ENCODE results near the gene RYR2.

The RYR2 gene

DNA sequence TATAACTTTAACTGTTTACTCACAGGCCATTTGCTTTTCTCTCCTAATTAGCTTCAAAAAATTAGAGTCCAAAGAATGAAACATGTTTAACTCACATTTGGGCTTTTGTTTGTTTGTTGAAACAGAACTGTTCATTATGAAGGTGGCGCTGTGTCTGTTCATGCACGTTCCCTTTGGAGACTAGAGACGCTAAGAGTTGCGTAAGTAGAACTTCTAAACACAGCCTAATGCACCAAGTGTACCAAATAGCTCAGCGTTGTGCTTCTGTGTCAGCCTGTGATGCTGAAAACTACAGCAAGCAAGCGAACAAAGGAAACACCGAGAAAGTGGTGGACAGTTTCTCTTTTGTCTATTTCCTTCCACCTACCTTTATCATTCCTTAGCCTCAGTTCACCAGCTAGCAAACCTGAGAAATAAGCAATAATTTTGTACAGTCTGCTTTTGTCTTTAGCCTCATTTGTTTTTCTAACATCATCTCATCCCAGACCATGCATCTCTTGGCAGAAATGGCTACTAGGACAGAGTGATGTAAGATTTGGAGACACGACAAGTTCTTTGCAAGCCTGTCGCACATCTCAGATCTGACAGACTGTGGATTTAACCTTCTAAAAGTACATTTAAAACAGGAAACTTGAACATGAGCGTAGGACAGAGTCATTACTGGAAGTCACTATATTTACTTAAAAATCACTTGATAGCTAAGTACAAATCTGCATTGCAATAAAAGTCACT is 375.1 kb downstream of the RYR2 start:
- Histone ChIP-seq H3K4me1 (ENCODE audit: insufficient read depth, low read length) (peaks cover 12% of the 10 kb centered on the region), H3K27ac (ENCODE audit: low read length) (no peak overlapping the region), H3K4me3 (ENCODE audit: low read length) (no peak overlapping the region), H3K9me3 (ENCODE audit: insufficient read depth, low read depth, low read length) (no peaks in the 10 kb centered on the region), H3K9ac (ENCODE audit: low read depth, low read length) (no peak overlapping the region), H3K27me3 (ENCODE audit: insufficient read depth, low read length) (no peaks in the 10 kb centered on the region), H3K36me3 (ENCODE audit: insufficient read depth, low read depth, low read length) (no peaks in the 10 kb centered on the region)

- H3K4me3 ChIP-seq (ENCODE audit: low read length): no peak overlapping the region
- no peak overlapping the region for H3K9ac ChIP-seq (ENCODE audit: low read depth, low read length)
- no peaks in the 10 kb centered on the region for H3K27me3 ChIP-seq (ENCODE audit: insufficient read depth, low read length)
- H3K4me1 ChIP-seq (ENCODE audit: insufficient read depth, low read length): no peaks in the 10 kb centered on the region
- H3K9me3 ChIP-seq (ENCODE audit: insufficient read depth, low read depth, low read length): no peaks in the 10 kb centered on the region
- H3K27ac ChIP-seq (ENCODE audit: low read length): no peak overlapping the region
- no peaks in the 10 kb centered on the region for H3K36me3 ChIP-seq (ENCODE audit: insufficient read depth, low read depth, low read length)
These were observed 386.8 kb downstream of the RYR2 start for GRCh38 chr1:237428809-237429208.

DNA sequence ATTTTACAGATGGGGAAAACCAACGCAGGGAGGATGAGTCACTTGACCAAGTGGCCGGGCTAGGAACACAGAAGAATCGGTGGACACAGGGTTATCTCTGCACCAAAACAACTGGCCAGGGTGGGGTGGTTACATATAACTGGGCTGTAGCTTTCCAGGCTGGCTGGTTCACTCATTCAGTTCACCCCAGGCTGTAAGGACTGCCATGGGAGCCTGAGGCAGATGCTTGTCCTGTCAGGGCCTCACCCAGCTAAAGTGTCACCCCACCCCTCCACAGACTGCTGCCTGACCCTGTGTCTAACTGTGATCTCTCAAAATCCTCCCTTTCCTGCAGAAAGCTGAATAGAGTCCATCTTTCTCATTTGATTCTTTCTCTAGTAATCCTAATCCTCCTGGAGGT is 387.3 kb downstream of the RYR2 start:
- no peaks in the 10 kb centered on the region for H3K4me1 ChIP-seq (ENCODE audit: insufficient read depth, low read length)
- no peak overlapping the region for H3K4me3 ChIP-seq (ENCODE audit: low read length)
- no peaks in the 10 kb centered on the region for H3K9me3 ChIP-seq (ENCODE audit: insufficient read depth, low read depth, low read length)
- H3K27ac ChIP-seq (ENCODE audit: low read length): no peak overlapping the region
- no peaks in the 10 kb centered on the region for H3K27me3 ChIP-seq (ENCODE audit: insufficient read depth, low read length)
- no peak overlapping the region for H3K9ac ChIP-seq (ENCODE audit: low read depth, low read length)
- H3K36me3 ChIP-seq (ENCODE audit: insufficient read depth, low read depth, low read length): no peaks in the 10 kb centered on the region

DNA sequence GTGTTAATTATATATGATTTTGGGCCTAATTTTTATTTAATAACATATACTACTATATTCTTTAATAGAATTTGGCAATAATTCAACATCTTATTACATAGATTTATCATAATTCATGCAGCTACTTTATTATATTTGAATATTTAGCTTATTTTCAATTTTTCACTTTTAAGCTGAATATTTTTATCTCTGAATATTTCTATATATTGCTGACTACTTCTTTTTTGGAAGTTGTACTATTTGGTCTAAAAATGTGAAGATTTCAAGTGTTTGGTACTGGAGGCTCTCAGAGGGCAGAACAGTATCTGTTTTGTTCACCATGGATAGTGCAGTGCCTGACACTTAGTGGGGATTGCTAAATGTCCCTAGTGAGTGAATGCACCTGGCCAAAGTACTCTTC is 389.5 kb downstream of the RYR2 start:
- H3K36me3 ChIP-seq (ENCODE audit: insufficient read depth, low read depth, low read length): no peaks in the 10 kb centered on the region
- no peaks in the 10 kb centered on the region for H3K4me1 ChIP-seq (ENCODE audit: insufficient read depth, low read length)
- H3K27me3 ChIP-seq (ENCODE audit: insufficient read depth, low read length): no peaks in the 10 kb centered on the region
- no peak overlapping the region for H3K4me3 ChIP-seq (ENCODE audit: low read length)
- no peak overlapping the region for H3K27ac ChIP-seq (ENCODE audit: low read length)
- no peaks in the 10 kb centered on the region for H3K9me3 ChIP-seq (ENCODE audit: insufficient read depth, low read depth, low read length)
- no peak overlapping the region for H3K9ac ChIP-seq (ENCODE audit: low read depth, low read length)

- Histone ChIP-seq H3K27me3 (ENCODE audit: insufficient read depth, low read length) (no peaks in the 10 kb centered on the region), H3K9me3 (ENCODE audit: insufficient read depth, low read depth, low read length) (no peaks in the 10 kb centered on the region), H3K4me3 (ENCODE audit: low read length) (no peak overlapping the region), H3K27ac (ENCODE audit: low read length) (no peak overlapping the region), H3K4me1 (ENCODE audit: insufficient read depth, low read length) (no peaks in the 10 kb centered on the region), H3K36me3 (ENCODE audit: insufficient read depth, low read depth, low read length) (0 out of 2 replicates have a peak, but pooled peaks cover 1% of the 10 kb centered on the region), H3K9ac (ENCODE audit: low read depth, low read length) (no peak overlapping the region)
These were observed 398.4 kb downstream of the RYR2 start for GRCh38 chr1:237440346-237440745.

DNA sequence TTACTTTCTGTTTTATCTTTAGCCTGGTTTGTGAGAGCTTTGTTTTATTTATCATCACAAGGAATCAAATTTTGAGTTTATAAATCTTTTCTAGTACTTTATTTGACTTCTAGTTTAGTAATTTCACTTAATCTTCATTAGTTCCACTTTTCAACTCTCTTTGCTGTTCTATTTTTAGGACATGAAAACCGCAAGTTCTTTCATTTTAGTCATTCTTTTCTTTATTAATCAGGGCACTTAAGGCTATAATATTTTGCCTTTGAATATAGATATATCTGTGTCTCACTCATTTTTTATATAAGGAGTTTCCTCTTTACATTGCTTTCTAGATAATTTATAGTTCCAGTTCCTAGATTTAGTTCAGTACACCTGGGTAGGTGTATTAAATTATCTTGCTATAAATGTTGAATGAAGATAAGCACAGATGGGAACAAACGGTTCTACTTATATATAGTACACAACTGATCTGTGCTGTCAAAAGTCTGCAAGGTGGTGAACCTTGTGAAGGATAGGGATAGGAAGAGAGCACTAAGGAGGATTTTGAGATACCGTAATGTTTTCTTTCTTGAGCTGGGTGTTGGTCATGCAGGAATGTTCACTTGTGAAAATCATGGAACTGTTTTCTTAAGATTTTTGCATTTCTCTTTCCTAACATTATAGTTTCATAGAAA is 402.3 kb downstream of the RYR2 start:
- Histone ChIP-seq H3K27me3 (ENCODE audit: insufficient read depth, low read length) (no peaks in the 10 kb centered on the region), H3K4me1 (ENCODE audit: insufficient read depth, low read length) (no peaks in the 10 kb centered on the region), H3K9ac (ENCODE audit: low read depth, low read length) (no peak overlapping the region), H3K36me3 (ENCODE audit: insufficient read depth, low read depth, low read length) (0 out of 2 replicates have a peak, but pooled peaks cover 3% of the 10 kb centered on the region), H3K27ac (ENCODE audit: low read length) (no peak overlapping the region), H3K4me3 (ENCODE audit: low read length) (no peak overlapping the region), H3K9me3 (ENCODE audit: insufficient read depth, low read depth, low read length) (no peaks in the 10 kb centered on the region)

DNA sequence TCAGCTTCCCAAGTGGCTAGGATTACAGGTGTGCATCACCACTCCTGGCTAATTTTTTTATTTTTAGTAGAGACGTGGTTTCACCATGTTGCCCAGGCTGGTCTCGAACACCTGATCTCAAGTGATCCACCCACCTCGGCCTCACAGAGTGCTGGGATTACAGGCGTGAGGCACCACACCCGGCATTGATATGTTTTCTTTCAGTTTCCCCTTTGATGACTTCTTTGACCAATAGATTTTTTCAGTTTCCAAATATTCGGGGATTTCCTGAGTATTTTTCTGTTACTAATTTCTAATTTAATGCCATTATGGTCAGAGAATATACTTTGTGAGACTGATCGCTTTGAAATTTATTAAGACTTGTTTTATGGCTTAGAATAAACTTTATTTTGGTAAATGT is 406.1 kb downstream of the RYR2 start:
- no peaks in the 10 kb centered on the region for H3K27me3 ChIP-seq (ENCODE audit: insufficient read depth, low read length)
- H3K27ac ChIP-seq (ENCODE audit: low read length): no peak overlapping the region
- H3K36me3 ChIP-seq (ENCODE audit: insufficient read depth, low read depth, low read length): 0 out of 2 replicates have a peak, but pooled peaks cover 3% of the 10 kb centered on the region
- no peak overlapping the region for H3K9ac ChIP-seq (ENCODE audit: low read depth, low read length)
- H3K4me1 ChIP-seq (ENCODE audit: insufficient read depth, low read length): no peaks in the 10 kb centered on the region
- H3K4me3 ChIP-seq (ENCODE audit: low read length): no peak overlapping the region
- H3K9me3 ChIP-seq (ENCODE audit: insufficient read depth, low read depth, low read length): no peaks in the 10 kb centered on the region

DNA sequence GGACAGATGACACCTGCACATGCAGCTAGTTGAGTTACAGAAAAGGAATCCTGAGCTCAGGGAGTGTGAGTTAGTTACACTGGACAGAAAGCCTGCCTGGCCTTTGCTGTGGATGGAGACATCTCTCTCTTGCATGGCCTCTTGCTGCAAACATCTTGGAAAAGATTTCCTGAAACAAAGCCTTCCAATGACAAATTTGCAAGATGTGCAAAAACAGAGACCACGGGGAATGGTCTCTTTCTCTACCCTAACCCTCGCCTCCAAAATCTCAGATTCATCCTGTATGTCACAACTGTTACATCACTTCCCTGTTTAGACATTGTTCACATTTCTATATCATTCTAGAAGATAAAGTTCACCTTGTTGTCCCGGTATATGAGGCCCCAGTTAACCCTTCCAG is 415.6 kb downstream of the RYR2 start:
- Histone ChIP-seq H3K27me3 (ENCODE audit: insufficient read depth, low read length) (no peaks in the 10 kb centered on the region), H3K4me1 (ENCODE audit: insufficient read depth, low read length) (no peaks in the 10 kb centered on the region), H3K4me3 (ENCODE audit: low read length) (no peak overlapping the region), H3K9me3 (ENCODE audit: insufficient read depth, low read depth, low read length) (no peaks in the 10 kb centered on the region), H3K27ac (ENCODE audit: low read length) (no peak overlapping the region), H3K36me3 (ENCODE audit: insufficient read depth, low read depth, low read length) (no peaks in the 10 kb centered on the region), H3K9ac (ENCODE audit: low read depth, low read length) (no peak overlapping the region)

DNA sequence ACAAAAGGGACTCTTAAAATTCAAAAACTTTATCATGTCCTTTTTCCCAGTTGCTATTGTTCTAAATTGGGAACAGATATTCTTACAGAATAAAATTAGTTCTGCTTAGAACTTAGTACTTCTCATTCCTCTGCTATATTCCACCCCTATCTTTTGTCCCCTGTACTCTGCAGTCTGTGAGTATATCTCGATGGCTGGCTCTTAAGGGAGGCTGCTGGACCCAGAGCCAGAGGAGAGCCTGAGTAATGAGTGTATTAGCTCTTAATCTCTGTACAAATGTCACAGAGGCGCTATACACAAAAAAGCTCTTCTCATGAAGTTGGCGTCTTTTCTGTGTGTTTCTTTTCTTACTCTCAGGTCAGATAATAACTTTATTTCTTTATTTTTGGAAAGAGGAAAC is 425.3 kb downstream of the RYR2 start:
- Histone ChIP-seq H3K27me3 (ENCODE audit: insufficient read depth, low read length) (no peaks in the 10 kb centered on the region), H3K9me3 (ENCODE audit: insufficient read depth, low read depth, low read length) (no peaks in the 10 kb centered on the region), H3K27ac (ENCODE audit: low read length) (no peak overlapping the region), H3K4me3 (ENCODE audit: low read length) (no peak overlapping the region), H3K4me1 (ENCODE audit: insufficient read depth, low read length) (no peaks in the 10 kb centered on the region), H3K9ac (ENCODE audit: low read depth, low read length) (no peak overlapping the region), H3K36me3 (ENCODE audit: insufficient read depth, low read depth, low read length) (no peaks in the 10 kb centered on the region)

DNA sequence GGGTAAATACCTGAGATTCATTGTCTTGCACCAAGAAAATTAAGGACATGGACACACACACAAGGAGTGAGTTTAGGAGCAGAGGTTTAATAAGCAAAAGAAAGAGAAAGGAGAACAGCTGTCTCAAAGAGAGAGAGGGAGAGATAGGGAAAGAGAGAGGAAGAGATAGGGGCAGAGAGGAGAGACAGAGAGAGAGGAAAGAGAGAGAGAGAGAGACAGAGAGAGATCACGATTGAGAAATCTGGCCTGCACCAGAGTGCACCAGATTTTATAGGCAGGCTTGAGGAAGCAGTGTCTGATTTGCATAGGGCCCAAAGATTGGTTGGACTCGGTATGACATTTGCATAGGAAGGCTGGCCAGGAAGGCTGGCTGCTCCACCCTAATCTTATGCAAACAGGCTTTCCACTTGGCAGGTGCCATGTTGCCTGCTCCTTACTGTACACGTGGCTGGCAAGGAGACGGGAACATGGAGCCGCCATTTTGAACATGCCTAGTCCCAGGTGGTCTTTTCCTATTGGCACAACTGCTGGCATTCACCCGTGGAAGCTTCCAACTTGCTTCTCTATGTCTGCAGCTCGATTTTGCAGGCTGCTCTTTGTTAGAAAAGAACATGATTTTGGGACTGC is 428.8 kb downstream of the RYR2 start:
- Histone ChIP-seq H3K9ac (ENCODE audit: low read depth, low read length) (no peak overlapping the region), H3K36me3 (ENCODE audit: insufficient read depth, low read depth, low read length) (no peaks in the 10 kb centered on the region), H3K4me1 (ENCODE audit: insufficient read depth, low read length) (no peaks in the 10 kb centered on the region), H3K4me3 (ENCODE audit: low read length) (no peak overlapping the region), H3K27ac (ENCODE audit: low read length) (no peak overlapping the region), H3K9me3 (ENCODE audit: insufficient read depth, low read depth, low read length) (no peaks in the 10 kb centered on the region), H3K27me3 (ENCODE audit: insufficient read depth, low read length) (no peaks in the 10 kb centered on the region)

DNA sequence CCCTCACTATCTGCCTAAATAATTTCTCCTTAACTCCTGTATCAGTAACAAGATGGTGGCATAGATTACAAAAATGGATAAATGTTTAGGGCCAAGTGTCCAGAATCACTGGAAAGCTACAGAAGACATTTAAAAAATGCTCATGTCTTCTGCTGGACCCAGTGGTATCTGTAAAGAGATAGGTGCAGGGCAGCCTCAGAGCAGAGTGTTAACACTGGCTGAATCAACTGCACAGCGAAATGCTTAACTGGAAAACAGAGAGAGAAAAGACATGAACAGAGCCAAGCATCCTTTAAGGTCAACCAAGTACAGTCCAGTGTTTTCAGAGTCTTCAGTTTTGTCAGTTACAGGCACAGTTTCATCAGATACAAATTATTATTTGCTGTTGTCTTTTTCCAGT is 429.4 kb downstream of the RYR2 start:
- H3K4me3 ChIP-seq (ENCODE audit: low read length): no peak overlapping the region
- H3K9me3 ChIP-seq (ENCODE audit: insufficient read depth, low read depth, low read length): no peaks in the 10 kb centered on the region
- no peaks in the 10 kb centered on the region for H3K27me3 ChIP-seq (ENCODE audit: insufficient read depth, low read length)
- no peak overlapping the region for H3K27ac ChIP-seq (ENCODE audit: low read length)
- no peaks in the 10 kb centered on the region for H3K36me3 ChIP-seq (ENCODE audit: insufficient read depth, low read depth, low read length)
- H3K4me1 ChIP-seq (ENCODE audit: insufficient read depth, low read length): no peaks in the 10 kb centered on the region
- H3K9ac ChIP-seq (ENCODE audit: low read depth, low read length): no peak overlapping the region

GRCh38 chr1:237471956-237472355 is 430.0 kb downstream of the RYR2 start:
- H3K27me3 ChIP-seq (ENCODE audit: insufficient read depth, low read length): no peaks in the 10 kb centered on the region
- H3K36me3 ChIP-seq (ENCODE audit: insufficient read depth, low read depth, low read length): no peaks in the 10 kb centered on the region
- no peak overlapping the region for H3K9ac ChIP-seq (ENCODE audit: low read depth, low read length)
- no peak overlapping the region for H3K4me3 ChIP-seq (ENCODE audit: low read length)
- H3K4me1 ChIP-seq (ENCODE audit: insufficient read depth, low read length): no peaks in the 10 kb centered on the region
- H3K9me3 ChIP-seq (ENCODE audit: insufficient read depth, low read depth, low read length): no peaks in the 10 kb centered on the region
- H3K27ac ChIP-seq (ENCODE audit: low read length): no peak overlapping the region
